Tongue (tissue), 2 donors: ENCODE data around the gene SMAP1. TPM values are rescaled to one million over a fixed set of nuclear protein-coding genes. Genes with fewer than 3 reads are reported as not detected.
"Not testable (repeated sequence)": the region's sequence is repeated elsewhere in the genome, so short reads cannot be mapped to it uniquely, and the experiment has no call there.

ENCODE experiments used
- DNase-seq: peaks from one replicate; pipeline ENCODE4 v3.0.0-alpha.2; 2015
- total RNA-seq: library from RNA; depleted of rRNA; stranded (reverse); fragments of >200 nt; gene quantifications from one replicate; pipeline ENCODE4 v1.2.3, GENCODE V29; 2014

Gene SMAP1
- total RNA-seq, 1 donor from 2014 or later = 26.9 TPM

DNA sequence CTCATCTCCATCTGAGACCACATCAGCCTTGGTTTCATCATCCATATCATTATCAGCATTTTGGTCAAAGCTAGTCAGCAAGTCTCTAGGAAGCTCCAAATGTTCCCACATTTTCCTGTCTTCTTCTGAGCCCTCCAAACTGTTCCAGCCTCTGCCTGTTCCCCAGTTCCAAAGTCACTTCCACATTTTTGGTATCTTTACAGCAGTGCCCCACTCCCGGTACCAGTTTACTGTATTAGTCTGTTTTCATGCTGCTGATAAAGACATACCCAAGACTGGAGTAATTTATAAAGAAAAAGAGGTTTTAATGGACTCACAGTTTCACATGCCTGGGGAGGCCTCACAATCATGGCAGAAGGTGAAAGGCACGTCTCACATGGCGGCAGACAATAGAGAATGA is 74.8 kb downstream of the SMAP1 start:
- DNase-seq = not testable (repeated sequence)

DNA sequence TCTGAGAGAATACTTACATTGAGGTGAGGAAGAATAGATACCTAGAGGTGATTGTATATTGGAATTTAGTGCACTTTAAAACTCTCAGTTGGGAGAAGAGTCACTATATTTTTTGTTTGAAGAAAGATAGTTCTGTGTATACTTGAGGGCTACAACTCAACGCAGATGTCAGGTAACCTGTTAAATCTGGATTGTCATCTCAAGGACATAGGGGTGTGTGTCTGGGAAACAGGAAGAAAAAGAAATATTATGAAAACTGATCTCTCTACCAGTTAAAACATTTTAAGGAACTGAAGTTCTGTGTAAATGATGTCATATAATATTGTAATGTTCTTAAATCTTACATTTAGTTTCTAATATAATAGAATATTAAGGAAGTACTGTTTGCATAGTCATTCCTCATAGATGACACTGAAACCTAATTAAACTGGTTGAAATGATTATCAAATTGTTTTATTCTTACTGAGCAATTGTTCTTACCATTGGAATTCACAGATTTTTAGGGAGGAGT is 86.2 kb downstream of the SMAP1 start:
- DNase-seq = no peak

DNA sequence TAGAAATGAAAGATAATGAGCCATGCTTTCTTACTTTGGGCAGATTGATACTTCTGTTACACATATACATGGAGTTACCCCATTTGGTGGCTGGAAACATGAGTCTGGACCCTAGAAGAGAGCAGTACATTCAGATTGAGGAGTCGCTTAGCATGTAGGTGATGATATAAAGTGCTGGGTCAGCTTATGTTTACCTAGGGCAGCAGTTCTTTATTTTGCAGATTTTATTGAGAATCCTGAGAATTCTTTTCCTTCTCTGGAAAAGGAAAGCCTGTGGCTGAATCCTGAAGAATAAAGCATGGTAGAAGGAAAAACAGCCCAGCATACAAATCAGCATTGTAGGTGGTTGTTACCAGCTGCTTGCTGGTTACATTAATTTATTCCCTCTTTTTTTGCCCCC is 91.2 kb downstream of the SMAP1 start:
- DNase-seq = no peak

DNA sequence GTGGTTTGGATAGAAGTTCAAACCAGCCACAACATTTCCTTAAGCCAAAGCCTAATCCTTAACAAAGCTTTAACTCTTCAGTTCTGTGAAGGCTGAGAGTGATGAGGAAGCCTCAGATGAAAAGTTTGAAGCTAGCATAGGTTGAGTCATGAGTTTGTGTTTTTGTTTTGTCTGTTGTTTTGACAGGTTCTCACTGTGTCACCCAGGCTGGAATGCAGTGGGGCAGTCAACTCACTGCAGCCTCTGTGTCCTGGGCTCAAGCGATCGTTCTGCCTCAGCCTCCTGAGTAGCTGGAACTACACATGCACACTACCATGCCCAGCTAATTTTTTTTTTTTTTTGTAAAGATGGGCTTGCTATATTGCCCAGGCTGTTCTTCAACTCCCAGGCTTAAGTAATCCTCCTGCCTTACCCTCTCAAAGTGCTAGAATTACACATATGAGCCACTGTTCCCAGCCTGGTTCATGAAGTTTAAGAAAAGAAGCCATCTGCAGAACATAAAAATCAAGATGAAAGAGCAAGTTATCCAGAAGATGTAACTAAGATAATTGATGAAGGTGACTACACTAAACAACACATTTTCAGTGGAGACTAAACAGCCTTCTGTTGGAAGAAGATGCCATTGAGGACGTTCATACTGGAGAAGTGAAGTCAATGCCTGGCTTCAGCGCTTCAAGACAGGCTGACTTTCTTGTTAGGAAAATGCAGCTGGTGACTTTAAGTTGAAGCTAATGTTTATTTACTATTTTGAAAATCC is 96.2 kb downstream of the SMAP1 start:
- DNase-seq = peak; percentile 1

DNA sequence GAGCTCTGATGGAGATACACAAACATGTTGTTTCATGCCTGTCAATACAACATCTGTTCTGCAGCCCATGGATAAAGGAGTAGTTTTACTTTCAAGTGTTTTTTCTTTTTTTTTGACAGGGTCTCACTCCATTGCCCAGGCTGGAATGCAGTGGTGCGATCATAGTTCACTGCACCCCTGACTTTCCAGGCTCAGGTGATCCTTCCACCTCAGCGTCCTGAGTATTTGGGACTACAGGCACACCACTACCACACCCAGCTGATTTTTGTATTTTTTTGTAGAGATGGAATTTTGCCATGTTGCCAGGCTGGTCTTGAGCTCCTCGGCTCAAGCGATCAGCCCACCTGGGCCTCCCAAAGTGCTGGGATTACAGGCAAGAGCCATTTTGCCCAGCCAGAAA is 97.0 kb downstream of the SMAP1 start:
- DNase-seq = no peak

DNA sequence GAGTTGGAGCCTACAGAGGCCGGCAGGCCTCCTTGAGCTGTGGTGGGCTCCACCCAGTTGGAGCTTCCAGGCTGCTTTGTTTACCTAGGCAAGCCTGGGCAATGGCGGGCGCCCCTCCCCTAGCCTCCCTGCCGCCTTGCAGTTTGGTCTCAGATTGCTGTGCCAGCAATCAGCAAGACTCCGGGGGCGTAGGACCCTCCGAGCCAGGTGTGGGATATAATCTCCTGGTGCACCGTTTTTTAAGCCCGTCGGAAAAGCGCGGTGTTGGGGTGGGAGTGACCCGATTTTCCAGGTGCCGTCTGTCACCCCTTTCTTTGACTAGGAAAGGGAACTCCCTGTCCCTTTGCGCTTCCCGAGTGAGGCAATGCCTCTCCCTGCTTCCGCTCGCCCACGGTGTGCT is 103.7 kb downstream of the SMAP1 start:
- not testable (repeated sequence) for DNase-seq

DNA sequence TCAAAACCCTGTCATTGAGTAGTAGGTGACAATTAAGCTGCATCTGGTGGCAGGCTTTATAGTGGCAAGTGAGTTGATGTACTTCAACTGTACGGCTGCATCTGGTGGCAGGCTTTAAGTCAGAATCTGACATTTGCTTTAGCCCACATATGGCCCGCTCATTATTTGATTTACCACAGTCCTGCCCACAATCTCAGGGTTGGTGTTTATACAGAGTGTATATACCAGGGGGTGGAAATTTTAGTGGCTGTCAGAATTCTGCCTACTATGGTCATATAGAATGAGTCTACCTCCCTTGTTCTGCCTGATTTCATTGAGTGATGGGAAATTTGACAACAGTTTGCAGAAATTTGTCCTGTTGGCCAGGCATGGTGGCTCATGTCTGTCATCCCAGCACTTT is 112.3 kb downstream of the SMAP1 start:
- DNase-seq = no peak

DNA sequence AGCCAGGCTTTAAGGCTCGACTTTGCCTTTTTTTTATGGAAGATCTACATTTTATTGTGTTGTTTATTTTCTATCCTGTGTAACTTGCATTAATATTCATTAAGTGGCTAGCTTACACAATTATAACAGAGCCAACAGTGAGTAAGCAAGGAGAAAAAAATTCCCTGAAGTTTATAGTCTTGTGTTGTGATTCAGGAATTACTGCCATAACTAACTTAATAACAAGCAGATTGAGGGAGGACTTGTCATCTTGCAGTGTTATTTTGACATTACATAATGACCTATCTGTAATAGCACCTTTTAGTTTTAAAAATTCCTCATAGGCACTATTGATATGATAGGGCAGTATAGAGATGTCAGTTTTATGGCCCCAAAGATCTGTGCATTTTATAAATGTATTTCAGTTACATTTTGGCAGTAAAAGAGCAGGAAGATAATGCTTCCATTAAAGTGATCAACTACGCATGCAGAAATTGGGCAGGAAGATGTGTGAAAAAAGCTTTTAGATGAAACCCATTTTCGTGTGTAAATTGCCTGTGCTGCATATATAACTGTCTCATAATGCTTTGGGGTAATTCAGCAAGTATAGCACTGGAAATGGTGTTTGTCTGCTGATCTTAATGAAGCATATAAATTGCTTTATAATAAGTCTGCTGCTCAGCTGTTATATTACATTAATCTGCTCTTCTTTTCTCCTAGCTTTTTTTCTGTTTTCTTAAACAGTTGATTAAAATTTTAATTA is 123.0 kb downstream of the SMAP1 start:
- DNase-seq = no peak

DNA sequence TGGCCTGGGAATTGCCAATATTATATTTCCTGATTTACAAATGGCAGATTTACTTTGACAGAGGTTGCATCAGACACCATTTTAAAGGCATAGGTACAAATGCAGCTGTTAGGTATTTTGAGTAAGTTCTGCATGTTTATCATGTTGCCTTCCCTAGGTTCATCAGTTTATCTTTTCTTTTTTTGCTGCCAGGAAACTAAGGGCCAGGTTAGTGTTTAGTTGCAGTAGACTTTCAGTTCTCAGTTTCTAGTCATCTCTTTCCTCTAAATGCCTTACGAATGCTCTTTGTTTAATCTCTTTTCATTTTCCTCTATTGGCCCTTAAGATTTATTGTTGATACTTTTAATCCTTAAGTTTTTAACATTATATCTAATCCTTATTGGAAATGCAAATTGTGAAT is 129.9 kb downstream of the SMAP1 start:
- no peak for DNase-seq

DNA sequence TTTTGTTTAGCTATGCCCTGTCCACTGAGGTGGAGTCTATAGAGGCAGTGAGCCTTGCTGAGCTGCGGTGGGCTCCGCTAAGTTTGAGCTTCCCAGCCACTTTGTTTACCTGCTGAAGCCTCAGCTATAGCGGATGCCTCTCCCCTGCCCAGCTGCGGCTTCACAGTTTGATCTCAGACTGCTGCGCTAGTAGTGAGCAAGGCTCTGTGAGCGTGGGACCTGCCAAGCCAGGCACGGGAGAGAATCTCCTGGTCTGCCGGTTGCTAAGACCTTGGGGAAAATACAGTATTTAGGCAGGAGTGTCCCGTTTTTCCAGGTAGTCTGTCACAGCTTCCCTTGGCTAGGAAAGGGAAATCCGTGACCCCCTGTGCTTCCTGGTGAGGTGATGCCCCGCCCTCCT is 138.4 kb downstream of the SMAP1 start:
- no peak for DNase-seq

DNA sequence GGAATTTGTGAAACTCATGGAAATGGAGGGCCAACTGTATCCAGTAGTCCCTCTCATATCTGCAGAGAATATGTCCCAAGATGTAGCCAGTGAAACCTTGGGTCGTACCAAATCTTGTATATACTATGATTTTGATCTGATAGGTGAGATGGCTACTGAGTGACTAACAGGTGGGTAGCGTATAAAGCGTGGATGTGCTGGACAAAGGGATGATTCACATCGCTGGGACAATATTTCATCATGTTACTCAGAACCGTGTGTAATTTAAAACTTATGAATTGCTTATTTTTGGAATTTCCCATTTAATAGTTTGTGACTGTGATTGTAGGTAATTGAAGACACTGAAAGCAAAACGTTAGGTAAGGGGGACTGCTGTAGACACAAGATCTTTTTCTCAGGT is 144.1 kb downstream of the SMAP1 start:
- DNase-seq = no peak

DNA sequence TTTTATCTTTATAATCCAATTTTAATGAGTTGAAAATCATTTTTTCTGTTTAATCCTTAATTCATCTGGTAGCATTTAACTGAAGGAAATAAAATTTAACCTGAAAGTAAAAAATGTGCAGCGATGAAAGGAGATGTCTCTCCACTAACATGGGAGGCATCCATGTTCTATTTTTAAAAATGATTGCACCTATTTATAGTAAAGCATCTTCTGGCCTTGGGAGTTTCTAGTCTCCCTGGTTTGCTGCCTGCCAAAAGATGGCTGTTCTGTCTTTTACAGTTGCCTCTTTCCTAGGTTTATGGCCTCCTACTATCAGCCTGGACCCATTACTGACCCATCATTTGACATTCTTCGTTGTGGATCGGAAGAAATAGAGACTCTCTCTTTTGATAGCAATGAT is 146.2 kb downstream of the SMAP1 start:
- DNase-seq = no peak

DNA sequence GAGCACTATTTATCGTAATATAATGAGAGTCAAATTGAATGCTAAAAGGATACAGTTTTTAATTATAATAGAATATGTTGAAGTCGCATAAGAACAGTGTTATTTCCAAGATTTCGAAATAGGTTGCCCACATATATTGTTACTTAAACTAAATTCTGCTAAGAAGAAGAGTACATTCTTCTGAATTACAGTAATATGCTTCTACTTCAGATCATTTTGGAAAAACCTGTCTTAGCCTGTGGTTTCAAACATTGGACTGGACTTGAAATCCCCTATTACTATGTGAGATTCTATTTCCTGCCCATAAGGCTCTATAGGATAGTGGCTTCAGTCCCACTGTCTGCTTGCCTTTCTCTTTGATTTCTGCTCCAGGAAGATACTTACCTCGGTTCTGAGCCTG is 152.0 kb downstream of the SMAP1 start:
- DNase-seq = no peak

DNA sequence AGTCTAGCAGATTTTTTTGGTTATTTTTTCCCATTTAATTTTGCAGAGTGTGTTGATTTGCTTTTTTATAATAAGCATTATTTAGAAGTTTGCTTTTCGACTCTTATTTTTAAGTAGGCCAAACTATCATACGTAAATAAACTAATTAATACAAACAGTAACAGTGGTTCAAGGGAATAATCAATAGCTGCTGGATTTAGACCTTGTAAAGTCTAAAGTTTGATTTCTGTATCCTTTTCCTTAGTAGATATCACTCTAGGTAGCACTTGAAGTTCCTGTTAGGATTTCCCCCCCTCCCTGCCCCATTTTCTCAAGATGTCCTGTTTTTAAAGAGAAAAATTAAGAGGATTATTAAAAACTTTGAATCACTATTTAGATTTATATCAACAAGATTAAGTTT is 153.1 kb downstream of the SMAP1 start:
- DNase-seq = no peak

DNA sequence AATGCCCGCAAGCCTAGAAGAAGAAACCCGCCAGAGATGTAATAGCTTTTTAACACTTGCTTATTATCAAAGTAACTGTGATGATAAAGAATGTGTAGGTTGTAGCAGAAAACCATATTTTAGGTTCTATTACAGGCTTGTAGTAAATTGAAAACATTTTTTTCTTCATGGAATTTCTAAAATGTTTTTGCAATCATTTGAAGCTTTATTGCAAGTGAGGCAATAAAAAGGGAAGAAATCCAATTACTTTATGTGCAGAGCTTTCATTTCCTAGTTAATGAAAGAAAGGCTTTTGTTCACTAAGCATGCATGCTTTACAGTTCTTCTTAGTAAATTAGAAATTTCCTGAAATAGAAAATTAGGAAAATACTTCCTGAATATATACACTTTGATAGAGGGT is 154.1 kb downstream of the SMAP1 start:
- DNase-seq = no peak

DNA sequence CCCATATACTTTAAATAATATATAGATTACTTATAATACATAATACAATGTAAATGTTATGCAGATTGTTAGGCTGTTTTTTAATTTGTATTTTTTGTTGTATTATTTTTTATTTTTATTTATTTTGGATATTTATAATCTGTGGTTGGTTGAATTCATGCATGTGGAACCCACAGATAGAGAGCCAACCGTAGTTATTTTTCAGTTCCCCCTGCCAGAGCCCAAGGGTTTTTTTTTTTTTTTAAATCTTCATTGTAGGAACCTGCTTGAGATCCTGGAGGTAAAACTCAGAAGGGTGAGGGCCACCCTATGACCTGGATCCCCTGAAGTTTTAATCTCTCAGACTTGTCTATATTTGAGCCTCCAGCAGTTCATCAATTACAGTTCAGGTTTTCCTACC is 156.0 kb downstream of the SMAP1 start:
- DNase-seq = no peak

DNA sequence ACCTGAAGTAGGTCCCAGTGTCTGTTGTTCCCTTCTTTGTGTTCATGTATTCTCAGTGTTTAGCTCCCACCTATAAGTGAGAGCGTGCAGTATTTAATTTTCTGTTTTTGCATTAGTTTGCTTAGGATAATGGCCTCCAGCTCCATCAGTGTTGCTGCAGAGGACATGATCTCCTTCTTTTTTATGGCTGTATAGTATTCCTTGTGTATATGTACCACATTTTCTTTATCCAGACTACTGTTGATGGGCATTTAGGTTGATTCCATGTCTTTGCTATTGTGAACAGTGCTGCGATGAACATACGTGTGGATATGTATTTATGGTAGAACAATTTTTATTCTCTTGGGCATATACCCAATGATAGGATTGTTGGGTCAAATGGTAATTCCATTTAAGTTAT is 163.7 kb downstream of the SMAP1 start:
- no peak for DNase-seq

DNA sequence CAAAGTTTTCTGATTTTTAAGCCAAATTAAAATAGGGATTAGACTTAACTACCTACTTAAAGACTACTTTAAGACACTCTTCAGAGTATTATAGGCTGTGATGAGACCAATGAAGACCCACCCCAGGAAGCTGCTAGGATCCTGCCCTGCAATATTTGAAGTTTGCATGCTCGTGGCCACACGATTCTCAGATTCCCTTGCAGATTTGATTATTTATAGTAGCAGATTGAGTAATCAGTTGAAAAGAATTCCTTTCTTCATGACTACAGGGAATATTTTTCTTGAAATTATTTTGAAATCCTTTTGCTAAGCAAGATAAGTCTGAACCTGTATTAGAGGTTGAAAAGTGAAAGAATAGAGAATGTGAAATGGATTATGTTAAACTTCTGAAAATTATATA is 166.8 kb downstream of the SMAP1 start:
- no peak for DNase-seq

DNA sequence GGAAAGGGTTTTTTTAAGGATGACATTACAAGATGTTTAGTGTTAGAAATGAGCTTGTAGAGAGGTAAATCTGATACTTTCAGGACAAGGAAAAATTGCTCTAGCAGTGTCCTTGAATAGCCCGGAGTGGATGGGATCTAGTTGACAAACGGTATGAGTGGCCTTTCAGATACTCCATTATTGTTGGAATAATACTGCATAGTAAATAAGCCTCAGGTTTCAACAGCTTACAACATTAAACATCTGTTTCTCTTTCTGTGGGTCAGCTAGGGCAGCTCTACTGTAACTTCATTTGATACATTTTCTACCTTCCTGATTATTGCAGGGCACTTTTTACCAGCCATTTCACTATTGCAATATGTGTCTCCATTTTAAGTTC is 171.2 kb downstream of the SMAP1 start:
- DNase-seq = no peak

DNA sequence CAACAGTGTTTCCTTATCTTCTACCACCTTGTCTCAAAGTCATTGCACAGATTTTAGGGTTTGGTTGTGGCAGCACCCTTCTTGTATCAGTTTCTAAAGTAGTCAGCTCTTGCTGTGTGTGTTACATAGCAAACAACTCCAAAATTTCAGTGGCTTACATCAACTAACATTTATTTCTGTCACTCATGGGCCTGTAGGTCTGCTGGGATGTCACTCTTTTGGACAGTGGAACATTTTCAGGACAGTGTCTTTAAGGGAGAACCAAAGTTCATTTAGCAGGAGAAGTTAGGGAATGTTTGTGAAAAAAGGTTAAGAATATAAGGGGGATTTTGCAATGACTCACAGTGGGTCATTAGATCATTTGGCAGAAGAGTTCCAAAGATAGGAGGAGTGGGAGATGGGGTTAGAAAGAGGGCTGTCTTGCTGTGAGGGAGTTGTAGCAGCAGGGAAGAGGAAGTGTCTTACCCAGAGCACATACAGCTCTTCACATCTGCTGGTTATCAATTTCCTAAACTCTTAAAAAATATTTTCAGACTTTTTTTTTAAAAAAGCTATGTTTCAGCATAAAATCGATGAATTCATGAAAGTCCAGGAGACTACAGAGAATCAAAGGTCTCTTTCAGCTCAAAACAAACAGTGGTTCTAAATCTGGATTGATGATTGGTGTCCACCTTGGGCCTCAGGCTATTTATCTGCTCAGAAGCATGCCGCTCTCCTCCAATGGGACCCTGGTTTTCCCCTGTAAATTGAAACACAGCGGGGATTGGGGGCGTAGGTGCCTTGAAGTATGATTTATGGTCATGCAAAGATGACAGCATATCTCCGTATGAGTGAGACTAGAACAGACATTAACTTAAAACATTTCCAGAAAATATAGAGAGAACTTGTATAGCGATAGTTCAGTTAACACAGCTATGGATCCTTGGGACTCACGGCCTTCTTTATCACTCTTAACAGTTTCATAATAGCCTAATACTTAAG is 171.9 kb downstream of the SMAP1 start:
- DNase-seq = no peak

DNA sequence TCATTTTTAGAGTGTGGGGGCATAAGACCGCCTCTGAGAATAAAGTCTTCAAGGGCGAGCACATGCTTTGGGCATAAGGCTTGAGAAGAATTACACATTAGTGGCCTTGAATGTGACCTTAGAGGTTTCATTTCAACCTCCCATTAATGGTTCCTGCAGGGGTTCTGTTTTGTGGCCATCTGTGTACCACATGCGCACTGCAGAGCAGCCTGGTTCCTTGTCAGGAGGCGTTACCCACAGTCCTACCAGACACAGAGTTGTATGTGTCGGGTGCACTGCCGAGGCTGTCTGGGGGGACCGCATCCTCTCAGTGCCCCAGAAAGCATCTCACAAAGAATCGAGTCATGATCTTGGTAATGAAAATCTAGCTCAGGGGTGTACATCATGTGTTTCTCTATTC is 173.4 kb downstream of the SMAP1 start:
- no peak for DNase-seq

DNA sequence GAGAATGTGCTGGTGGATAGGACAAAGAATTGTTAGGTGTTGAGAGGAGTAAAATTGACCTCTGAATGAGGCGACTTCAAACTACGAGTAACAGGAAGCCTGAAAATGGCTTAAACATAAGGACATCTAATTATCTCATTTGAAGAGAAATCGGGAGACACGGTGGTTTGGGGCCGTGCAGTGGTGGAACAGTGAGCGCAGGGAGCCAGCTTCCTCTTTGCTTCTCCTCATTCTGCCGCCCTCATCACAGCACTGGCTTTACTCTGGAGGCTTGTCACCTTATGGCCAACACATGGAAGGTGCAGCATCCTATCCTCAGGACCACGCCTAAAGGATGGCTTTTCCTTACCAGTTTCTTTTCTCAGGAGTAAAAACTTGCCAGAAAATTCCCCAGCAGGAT is 174.9 kb downstream of the SMAP1 start:
- DNase-seq = no peak
